Loucy (cell line): Measurements from ENCODE around the gene SLC26A9.

Source experiments
- CTCF ChIP-seq: fragments of 200-600 bp; sonication (generic); conservative IDR thresholded peaks from 2 replicates; pipeline ENCODE4 v1.5.1; 2014; ENCODE audit warnings: mild to moderate bottlenecking, antibody characterized with exemption, low read length
- EZH2phosphoT487 ChIP-seq: fragments of 200-600 bp; IDR thresholded peaks from 2 replicates; pipeline ENCODE4 v1.6.1; 2018; ENCODE audit warnings: antibody characterized with exemption, mild to moderate bottlenecking, moderate library complexity, borderline replicate concordance

GRCh38 chr1:205907794-205908193 lies 35.5 kb downstream of the SLC26A9 start:
- peak; percentile 65 for TF ChIP-seq CTCF
- TF ChIP-seq EZH2phosphoT487 = no peak
